Breast epithelium (tissue), 4 donors: ENCODE measurements around the gene CD300LF. TPM values are rescaled to one million over a fixed set of nuclear protein-coding genes. Genes with fewer than 3 reads are reported as not detected.

Source experiments
- DNase-seq, 2 donors: peaks; one replicate each; pipeline ENCODE4 v3.0.0-alpha.2; 2019; ENCODE audit warnings: low spot score in 2 of 2
- H3K27ac ChIP-seq, 2 donors: fragments of 200-600 bp; sonication (generic) in 1 of 2; one replicate each; pipeline ENCODE4 v1.5.1; 2016 to 2019; ENCODE audit warnings: mild to moderate bottlenecking in 1 of 2
- H3K27me3 ChIP-seq, 2 donors: fragments of 200-600 bp; sonication (generic) in 1 of 2; one replicate each; pipeline versions ENCODE4 v1.5.1 to v1.6.0; 2017 to 2019; ENCODE audit warnings: control low read depth in 1 of 2, mild to moderate bottlenecking in 1 of 2
- H3K36me3 ChIP-seq: fragments of 200-600 bp; one replicate; pipeline ENCODE4 v1.5.1; 2019
- H3K4me1 ChIP-seq, 2 donors: fragments of 200-600 bp; sonication (generic); one replicate each; pipeline ENCODE4 v1.5.1; 2016 to 2019; ENCODE audit warnings: control low read depth in 1 of 2
- H3K4me3 ChIP-seq, 3 donors: fragments of 200-600 bp; sonication (generic); 1 replicate in 2 of 3; 2 replicates in 1 of 3; pipeline ENCODE4 v1.5.1; 2016 to 2019; ENCODE audit warnings: mild to moderate bottlenecking in 3 of 3, moderate library complexity in 2 of 3
- H3K9me3 ChIP-seq, 2 donors: fragments of 200-600 bp; sonication (generic) in 1 of 2; one replicate each; pipeline ENCODE4 v1.5.1; 2016 to 2019; ENCODE audit warnings: control low read depth in 1 of 2
- POLR2A ChIP-seq: fragments of 450-650 bp; IDR thresholded peaks from one replicate; pipeline ENCODE4 v1.6.1; 2016; ENCODE audit warnings: antibody characterized with exemption, mild to moderate bottlenecking, moderate library complexity
- POLR2AphosphoS5 ChIP-seq, 3 donors: sonication (generic); formaldehyde crosslinking; IDR thresholded peaks; one replicate each; pipeline ENCODE4 v1.6.1; 2017; ENCODE audit warnings: antibody characterized with exemption in 3 of 3
- intact Hi-C: fragments of 100-400 bp; cut with DNase I; formaldehyde crosslinking; loops from one replicate; pipeline ENCODE4 v1.15.1; 2023; ENCODE audit warnings: low total_unique reads
- total RNA-seq, 3 donors: library from RNA; depleted of rRNA; stranded (reverse); fragments of >200 nt; gene quantifications; one replicate each; pipeline ENCODE4 v1.1.0, GENCODE V29; 2016
- TF ChIP-seq, protein P1 (sequence below), 3 donors: fragments of 450-650 bp; IDR thresholded peaks; one replicate each; pipeline ENCODE4 v1.5.1; 2016 to 2017; ENCODE audit warnings: antibody characterized with exemption in 3 of 3, mild to moderate bottlenecking in 3 of 3, moderate library complexity in 3 of 3

Gene CD300LF
- total RNA-seq, 3 donors from 2014 or later, result 0.32 to 2.0 (median 0.98) TPM

DNA sequence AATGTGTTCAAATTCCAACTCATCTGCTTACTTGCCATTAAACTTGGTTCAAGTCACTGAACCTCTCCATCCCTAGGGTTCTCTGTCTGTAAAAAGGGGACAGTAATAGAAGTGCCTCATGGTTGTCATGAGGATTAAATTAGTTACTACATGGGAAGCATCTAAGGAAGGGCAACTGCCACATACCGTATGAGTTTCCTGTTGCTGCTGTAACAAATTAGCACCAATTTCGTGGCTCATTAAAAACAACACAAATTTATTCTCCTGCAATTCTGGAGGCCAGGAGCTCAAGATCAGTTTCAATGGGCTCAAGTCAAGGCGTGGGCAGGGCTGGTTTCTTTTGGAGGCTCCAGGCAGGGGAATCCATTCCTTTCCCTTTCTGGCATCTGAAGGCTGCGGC is 18.6 kb downstream of the CD300LF start:
- Histone ChIP-seq H3K27me3 (peaks cover 0 to 17% of the 10 kb centered on the region in 2 donors), H3K4me3 (no peak overlapping the region), H3K27ac (no peak overlapping the region), H3K9me3 (no peaks in the 10 kb centered on the region), H3K36me3 (no peaks in the 10 kb centered on the region), H3K4me1 (no peaks in the 10 kb centered on the region)
- TF ChIP-seq, protein P1, sequence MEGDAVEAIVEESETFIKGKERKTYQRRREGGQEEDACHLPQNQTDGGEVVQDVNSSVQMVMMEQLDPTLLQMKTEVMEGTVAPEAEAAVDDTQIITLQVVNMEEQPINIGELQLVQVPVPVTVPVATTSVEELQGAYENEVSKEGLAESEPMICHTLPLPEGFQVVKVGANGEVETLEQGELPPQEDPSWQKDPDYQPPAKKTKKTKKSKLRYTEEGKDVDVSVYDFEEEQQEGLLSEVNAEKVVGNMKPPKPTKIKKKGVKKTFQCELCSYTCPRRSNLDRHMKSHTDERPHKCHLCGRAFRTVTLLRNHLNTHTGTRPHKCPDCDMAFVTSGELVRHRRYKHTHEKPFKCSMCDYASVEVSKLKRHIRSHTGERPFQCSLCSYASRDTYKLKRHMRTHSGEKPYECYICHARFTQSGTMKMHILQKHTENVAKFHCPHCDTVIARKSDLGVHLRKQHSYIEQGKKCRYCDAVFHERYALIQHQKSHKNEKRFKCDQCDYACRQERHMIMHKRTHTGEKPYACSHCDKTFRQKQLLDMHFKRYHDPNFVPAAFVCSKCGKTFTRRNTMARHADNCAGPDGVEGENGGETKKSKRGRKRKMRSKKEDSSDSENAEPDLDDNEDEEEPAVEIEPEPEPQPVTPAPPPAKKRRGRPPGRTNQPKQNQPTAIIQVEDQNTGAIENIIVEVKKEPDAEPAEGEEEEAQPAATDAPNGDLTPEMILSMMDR (IDR thresholded peaks at IDR 0.05), result no peak
- TF ChIP-seq POLR2AphosphoS5 (IDR thresholded peaks at IDR 0.05) (no peak), POLR2A (no peak)
- intact Hi-C loops, result no loop called here
- no peak for DNase-seq

DNA sequence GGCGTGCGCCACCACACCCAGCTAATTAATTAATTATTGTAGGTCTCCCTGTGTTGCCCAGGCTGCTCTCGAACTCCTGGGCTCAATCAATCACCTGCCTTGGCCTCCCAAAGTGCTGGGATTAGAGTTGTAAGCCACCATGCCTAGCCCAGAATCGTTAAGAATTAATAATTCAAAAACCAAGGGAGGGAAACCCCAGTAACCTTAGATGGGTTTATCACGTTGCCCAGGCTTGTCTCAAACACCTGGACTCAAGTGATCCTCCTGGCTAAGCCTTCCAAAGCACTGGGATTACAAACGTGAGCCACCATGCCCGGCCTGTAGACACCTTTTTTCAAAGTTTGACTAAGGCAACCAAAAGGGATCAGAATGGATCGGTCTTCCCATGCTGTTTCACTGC is 21.6 kb downstream of the CD300LF start:
- DNase-seq, result no peak
- no peaks in the 10 kb centered on the region for H3K36me3 ChIP-seq
- H3K4me1 ChIP-seq, result no peaks in the 10 kb centered on the region
- H3K27ac ChIP-seq, result no peak overlapping the region
- TF ChIP-seq POLR2A, result no peak
- no peak for TF ChIP-seq POLR2AphosphoS5 (IDR thresholded peaks at IDR 0.05)
- TF ChIP-seq, protein P1 (IDR thresholded peaks at IDR 0.05), result no peak
- no peak overlapping the region for H3K4me3 ChIP-seq
- peaks cover 0 to 13% of the 10 kb centered on the region in 2 donors for H3K27me3 ChIP-seq
- intact Hi-C loops, result no loop called here
- H3K9me3 ChIP-seq, result no peaks in the 10 kb centered on the region

DNA sequence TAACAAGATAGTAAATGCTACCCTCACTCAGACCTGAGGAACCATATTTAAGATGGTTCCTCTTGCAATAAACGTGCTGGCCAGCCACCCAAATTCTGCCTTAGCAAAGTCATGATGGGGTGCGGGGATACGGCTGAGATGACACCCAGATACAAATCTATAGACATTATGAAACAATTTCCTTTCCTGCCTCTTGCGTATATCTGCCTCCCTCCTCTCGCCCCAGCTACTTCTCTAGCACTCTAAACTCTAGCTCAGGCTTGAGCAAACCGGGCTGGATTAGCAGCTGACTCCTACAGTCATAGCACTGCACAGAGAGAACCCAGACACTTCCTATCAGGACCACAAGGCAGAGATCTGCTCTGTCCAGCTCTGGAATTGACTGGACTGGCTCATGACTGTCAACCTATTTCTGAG is 22.3 kb downstream of the CD300LF start:
- no peak for DNase-seq
- no peak overlapping the region for H3K27ac ChIP-seq
- TF ChIP-seq POLR2A (no peak), POLR2AphosphoS5 (IDR thresholded peaks at IDR 0.05) (no peak)
- TF ChIP-seq, protein P1 (IDR thresholded peaks at IDR 0.05), result no peak

DNA sequence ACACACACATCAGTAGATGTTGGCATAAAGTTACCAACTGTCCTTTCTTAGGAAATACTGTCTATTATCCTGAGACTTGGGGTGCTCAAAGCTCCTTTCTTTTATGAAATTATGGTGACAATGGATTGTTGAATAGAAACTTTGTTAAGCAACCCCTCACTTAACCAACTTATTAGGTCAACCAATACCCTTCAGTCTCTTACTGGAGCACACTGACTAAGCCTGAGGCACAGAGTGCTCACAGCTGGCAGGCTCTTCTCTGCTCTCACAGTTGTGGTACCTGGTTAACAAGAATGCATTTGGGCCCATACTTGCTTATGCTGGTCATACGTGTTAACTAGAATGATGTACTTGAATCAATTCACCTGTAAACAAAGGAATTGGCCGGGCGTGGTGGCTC is 24.8 kb downstream of the CD300LF start:
- Histone ChIP-seq H3K4me3 (no peak overlapping the region), H3K9me3 (no peaks in the 10 kb centered on the region), H3K4me1 (no peaks in the 10 kb centered on the region), H3K27ac (no peak overlapping the region), H3K27me3 (peaks cover 0 to 5% of the 10 kb centered on the region in 2 donors), H3K36me3 (no peaks in the 10 kb centered on the region)
- intact Hi-C loops, result no loop called here
- no peak for DNase-seq
- TF ChIP-seq POLR2A (no peak), POLR2AphosphoS5 (IDR thresholded peaks at IDR 0.05) (no peak)
- TF ChIP-seq, protein P1 (IDR thresholded peaks at IDR 0.05), result no peak

More for the DNA sequence above, 22.3 kb downstream of the CD300LF start:
- no peaks in the 10 kb centered on the region for H3K9me3 ChIP-seq
- no peaks in the 10 kb centered on the region for H3K4me1 ChIP-seq
- H3K27me3 ChIP-seq, result peaks cover 0 to 10% of the 10 kb centered on the region in 2 donors
- H3K36me3 ChIP-seq, result no peaks in the 10 kb centered on the region
- intact Hi-C loops, result no loop called here
- H3K4me3 ChIP-seq, result no peak overlapping the region

DNA sequence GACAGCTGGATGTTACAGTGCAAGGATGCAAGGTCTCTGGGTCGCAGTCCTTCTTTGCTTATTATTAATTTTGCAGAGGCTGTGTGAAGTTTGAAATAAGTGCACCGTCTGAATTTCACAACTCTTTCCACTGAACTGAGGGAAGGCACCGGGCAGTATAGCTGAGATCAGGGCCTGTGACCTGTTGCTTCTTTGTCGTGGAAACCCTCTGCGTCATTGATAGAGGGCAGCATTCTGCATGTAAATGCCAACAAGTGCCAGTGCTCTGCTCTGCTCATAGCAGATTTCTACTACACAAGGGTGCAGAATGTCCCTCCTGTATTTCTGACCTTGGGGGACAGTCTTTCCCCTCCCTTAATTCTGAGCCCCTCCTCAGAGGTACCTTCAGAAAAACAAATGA is 26.0 kb downstream of the CD300LF start:
- no peak overlapping the region for H3K4me3 ChIP-seq
- no peaks in the 10 kb centered on the region for H3K4me1 ChIP-seq
- H3K27ac ChIP-seq, result no peak overlapping the region
- no peaks in the 10 kb centered on the region for H3K36me3 ChIP-seq
- no peak for TF ChIP-seq POLR2AphosphoS5 (IDR thresholded peaks at IDR 0.05)
- no peak for TF ChIP-seq POLR2A
- TF ChIP-seq, protein P1 (IDR thresholded peaks at IDR 0.05), result no peak
- DNase-seq, result no peak
- no peaks in the 10 kb centered on the region for H3K9me3 ChIP-seq
- intact Hi-C loops, result no loop called here
- no peaks in the 10 kb centered on the region for H3K27me3 ChIP-seq
